ENCODE measurements around the gene IGSF21. TPM values are rescaled to one million over a fixed set of nuclear protein-coding genes. Genes with fewer than 3 reads are reported as not detected.

IGSF21 gene
- total RNA-seq, 1 donor from 2014 or later = not detected

DNA sequence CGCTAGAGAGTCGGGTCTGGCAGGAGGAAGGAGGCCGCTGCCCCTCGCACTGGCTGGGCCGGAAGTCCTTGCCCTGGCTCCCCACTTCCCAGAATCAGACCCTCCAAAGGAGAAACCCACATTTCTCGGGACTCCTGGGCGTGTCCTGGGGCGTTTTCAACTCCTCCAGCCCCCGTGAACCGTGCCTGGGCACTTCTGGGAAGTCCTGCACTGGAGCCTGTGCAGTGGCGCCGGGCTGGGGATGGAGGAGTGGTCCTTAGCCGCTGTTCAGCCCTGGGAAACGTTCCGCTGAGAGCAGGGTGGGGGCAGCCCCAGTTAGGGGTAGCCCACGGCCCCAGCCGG lies 3.0 kb downstream of the IGSF21 start:
- no peak for DNase-seq (ENCODE audit: low read depth)
- H3K4me3 ChIP-seq (ENCODE audit: low read depth, low read length) = no peak overlapping the region
- TF ChIP-seq, protein P1, sequence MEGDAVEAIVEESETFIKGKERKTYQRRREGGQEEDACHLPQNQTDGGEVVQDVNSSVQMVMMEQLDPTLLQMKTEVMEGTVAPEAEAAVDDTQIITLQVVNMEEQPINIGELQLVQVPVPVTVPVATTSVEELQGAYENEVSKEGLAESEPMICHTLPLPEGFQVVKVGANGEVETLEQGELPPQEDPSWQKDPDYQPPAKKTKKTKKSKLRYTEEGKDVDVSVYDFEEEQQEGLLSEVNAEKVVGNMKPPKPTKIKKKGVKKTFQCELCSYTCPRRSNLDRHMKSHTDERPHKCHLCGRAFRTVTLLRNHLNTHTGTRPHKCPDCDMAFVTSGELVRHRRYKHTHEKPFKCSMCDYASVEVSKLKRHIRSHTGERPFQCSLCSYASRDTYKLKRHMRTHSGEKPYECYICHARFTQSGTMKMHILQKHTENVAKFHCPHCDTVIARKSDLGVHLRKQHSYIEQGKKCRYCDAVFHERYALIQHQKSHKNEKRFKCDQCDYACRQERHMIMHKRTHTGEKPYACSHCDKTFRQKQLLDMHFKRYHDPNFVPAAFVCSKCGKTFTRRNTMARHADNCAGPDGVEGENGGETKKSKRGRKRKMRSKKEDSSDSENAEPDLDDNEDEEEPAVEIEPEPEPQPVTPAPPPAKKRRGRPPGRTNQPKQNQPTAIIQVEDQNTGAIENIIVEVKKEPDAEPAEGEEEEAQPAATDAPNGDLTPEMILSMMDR (conservative IDR thresholded peaks at IDR 0.05; ENCODE audit: low read depth, low read length) = no peak

DNA sequence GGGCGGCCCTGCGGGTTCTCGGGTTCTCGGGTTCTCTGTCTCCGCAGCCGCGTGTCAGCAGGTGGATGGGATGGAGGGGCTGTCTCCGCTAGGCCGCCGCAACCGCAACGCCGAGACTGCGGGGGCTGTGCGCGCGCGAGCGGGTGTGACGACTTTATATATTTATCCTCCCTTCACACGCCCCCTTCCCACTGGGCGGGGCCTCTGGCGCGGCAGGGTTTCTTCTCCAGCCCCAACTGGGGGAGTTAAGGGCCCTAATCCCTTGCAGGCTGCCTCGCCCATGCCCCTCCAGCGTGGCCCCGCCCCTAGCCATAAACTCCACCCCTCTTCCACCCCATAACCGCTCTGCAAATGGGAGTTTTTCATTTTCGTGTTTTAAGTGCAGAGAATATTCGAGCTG lies 3.4 kb downstream of the IGSF21 start:
- no peak for DNase-seq (ENCODE audit: low read depth)
- H3K4me3 ChIP-seq (ENCODE audit: low read depth, low read length) = no peak overlapping the region
- TF ChIP-seq, protein P1 (conservative IDR thresholded peaks at IDR 0.05; ENCODE audit: low read depth, low read length) = no peak

DNA sequence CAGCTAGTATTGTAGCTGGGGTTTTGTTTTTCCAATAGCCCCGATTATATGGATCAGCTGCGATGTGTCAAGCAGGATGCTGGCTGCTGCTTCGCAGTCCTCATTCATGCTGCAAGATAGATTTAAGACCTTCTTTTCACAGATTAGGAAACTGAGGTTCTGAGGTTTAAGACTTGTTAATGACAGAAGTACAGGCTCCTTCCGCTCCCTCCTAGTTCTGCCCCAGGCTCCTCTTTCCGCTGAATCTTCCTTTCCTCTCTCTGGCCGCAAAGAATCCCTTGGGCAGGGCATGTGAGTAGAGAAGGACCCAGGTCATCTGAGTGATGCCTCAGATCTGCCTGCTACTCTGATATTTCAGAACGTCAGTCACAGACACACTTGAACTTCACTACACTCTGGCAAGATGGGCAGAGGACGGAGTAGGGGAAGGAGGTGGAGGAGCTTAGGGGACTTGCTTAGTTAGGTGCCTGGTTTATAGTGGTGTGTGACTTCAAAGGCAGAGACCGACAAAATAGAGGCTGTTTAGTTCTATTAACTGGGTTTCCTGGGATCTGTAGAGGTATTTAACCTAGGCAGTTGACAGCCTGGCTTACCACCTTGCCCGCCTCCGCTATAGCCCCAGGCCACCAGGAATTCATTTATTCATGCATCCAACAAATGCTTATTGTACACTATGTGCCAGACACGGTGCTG lies 4.2 kb downstream of the IGSF21 start:
- DNase-seq (ENCODE audit: low read depth) = no peak
- TF ChIP-seq, protein P1 (conservative IDR thresholded peaks at IDR 0.05; ENCODE audit: low read depth, low read length) = no peak
- no peak overlapping the region for H3K4me3 ChIP-seq (ENCODE audit: low read depth, low read length)

DNA sequence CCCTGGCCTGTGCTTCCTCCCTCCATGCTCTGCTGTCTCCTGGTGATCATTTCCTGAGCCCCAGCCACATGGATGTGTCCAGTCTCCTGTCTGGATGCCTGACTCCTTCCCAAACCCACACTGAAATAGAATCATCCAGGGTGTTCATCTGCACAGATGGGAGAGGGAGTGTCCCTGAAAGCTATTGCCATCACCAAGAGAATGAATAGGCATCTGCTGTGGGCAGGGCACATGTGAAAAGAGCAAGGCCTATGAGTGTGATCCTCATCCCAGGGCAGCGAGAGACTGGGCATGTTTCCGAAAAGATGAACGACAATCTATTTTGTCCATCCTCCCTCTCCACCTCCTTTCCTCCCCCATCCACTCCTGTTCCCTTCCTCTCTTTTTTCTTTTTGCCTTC lies 5.0 kb downstream of the IGSF21 start:
- no peak for DNase-seq (ENCODE audit: low read depth)

DNA sequence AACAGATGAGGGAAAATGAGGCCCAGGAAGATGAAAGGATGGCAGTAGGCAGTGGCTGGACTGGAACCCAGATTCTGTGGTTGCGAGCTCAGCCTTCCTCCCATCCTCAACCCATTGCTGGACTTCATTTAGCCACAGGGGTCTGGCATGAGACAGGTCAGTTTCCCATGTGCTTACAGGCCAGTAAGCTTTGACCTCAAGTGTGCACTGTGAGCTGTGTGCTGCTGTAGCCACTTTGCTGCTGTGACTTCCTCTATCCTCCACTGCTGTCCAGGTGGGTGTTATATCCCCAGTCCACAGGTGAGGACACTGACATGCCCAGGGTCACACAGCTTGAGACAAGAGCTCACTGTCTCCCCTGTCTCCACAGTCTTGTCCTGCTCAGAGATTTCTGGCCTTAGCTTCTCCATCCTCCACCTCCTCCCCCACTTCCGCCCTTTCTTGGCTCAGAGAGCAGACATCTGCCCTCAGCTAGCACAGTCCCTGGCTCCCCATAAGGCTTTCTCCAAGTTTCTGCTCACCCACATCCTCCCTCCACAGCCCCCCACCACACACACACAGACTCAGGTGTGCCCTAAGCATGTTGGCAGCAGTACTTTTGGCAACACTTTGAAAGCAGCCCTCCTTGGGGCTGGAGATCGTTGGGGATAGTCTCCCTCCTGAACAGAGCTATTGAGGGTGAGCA lies 7.3 kb downstream of the IGSF21 start:
- H3K4me3 ChIP-seq (ENCODE audit: low read depth, low read length) = no peak overlapping the region
- TF ChIP-seq, protein P1 (conservative IDR thresholded peaks at IDR 0.05; ENCODE audit: low read depth, low read length) = no peak
- no peak for DNase-seq (ENCODE audit: low read depth)

More for the DNA sequence above, 5.0 kb downstream of the IGSF21 start:
- H3K4me3 ChIP-seq (ENCODE audit: low read depth, low read length) = no peak overlapping the region
- TF ChIP-seq, protein P1 (conservative IDR thresholded peaks at IDR 0.05; ENCODE audit: low read depth, low read length) = no peak

DNA sequence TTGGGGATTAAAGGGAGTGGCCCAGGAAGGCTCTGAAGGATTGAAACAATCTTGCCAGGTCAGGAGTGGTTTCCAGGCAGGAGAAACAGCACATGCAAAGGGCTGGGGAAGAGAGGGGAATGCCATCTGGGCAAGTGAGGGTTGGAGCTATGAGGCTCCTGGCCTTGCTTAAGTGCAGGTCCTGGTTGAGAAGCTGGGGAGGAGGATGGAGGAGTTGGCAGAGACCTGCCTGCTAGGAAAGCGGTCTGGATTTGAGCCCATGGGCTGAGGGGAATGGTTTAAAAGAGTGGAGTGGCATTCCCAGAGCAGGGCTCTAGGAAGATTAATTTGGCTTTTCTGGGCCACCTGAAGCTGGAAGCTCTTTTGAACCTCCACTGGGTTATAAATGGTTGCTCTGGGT lies 9.2 kb downstream of the IGSF21 start:
- H3K4me3 ChIP-seq (ENCODE audit: low read depth, low read length) = no peak overlapping the region

More for the DNA sequence above, 9.2 kb downstream of the IGSF21 start:
- no peak for DNase-seq (ENCODE audit: low read depth)
- TF ChIP-seq, protein P1 (conservative IDR thresholded peaks at IDR 0.05; ENCODE audit: low read depth, low read length) = no peak
